Tibial artery (tissue), 4 donors: ENCODE results near the gene CERS2.
"Not testable (repeated sequence)": the region's sequence is repeated elsewhere in the genome, so short reads cannot be mapped to it uniquely, and the experiment has no call there.

Source experiments
- DNase-seq, 2 donors: peaks; one replicate each; pipeline ENCODE4 v3.0.0-alpha.2; 2019
- H3K27ac ChIP-seq, 2 donors: fragments of 200-600 bp; sonication (generic) in 1 of 2; 1 replicate in 1 of 2; 2 replicates in 1 of 2; pipeline ENCODE4 v1.5.1; 2018 to 2019; ENCODE audit warnings: mild to moderate bottlenecking in 1 of 2
- H3K27me3 ChIP-seq, 2 donors: fragments of 200-600 bp; sonication (generic) in 1 of 2; one replicate each; pipeline versions ENCODE4 v1.5.1 to v1.6.0; 2016 to 2019
- H3K36me3 ChIP-seq, 3 donors: fragments of 200-600 bp; sonication (generic) in 2 of 3; one replicate each; pipeline ENCODE4 v1.5.1; 2016 to 2019; ENCODE audit warnings: mild to moderate bottlenecking in 2 of 3
- H3K4me1 ChIP-seq, 4 donors: fragments of 200-600 bp; sonication (generic) in 2 of 4; 1 replicate in 3 of 4; 2 replicates in 1 of 4; pipeline ENCODE4 v1.5.1; 2016 to 2019
- H3K4me3 ChIP-seq, 2 donors: fragments of 200-600 bp; sonication (generic) in 1 of 2; 1 replicate in 1 of 2; 2 replicates in 1 of 2; pipeline ENCODE4 v1.5.1; 2018 to 2019; ENCODE audit warnings: mild to moderate bottlenecking in 2 of 2
- H3K9me3 ChIP-seq, 3 donors: fragments of 200-600 bp; sonication (generic) in 1 of 3; one replicate each; pipeline ENCODE4 v1.5.1; 2016 to 2019
- CTCF ChIP-seq, 2 experiments: fragments of 200-600 bp in 1 of 2; fragments of 450-650 bp in 1 of 2; IDR thresholded peaks; one replicate each; pipeline ENCODE4 v1.5.1; 2017 to 2019; ENCODE audit warnings: antibody characterized with exemption in 2 of 2, mild to moderate bottlenecking in 1 of 2, moderate library complexity in 1 of 2
- intact Hi-C: fragments of 100-400 bp; cut with DNase I; formaldehyde crosslinking; loops from one replicate; pipeline ENCODE4 v1.15.0; 2023; ENCODE audit warnings: low total_unique reads

Gene CERS2

GRCh38 chr1:150954708-150955107 is 19.9 kb downstream of the CERS2 start:
- Histone ChIP-seq H3K27ac (no peak overlapping the region), H3K4me3 (no peak overlapping the region), H3K4me1 (no peaks in the 10 kb centered on the region), H3K9me3 (no peaks in the 10 kb centered on the region), H3K27me3 (no peaks in the 10 kb centered on the region), H3K36me3 (peaks cover 47 to 96% (median 76%) of the 10 kb centered on the region in 3 donors)
- intact Hi-C loops: no loop called here
- TF ChIP-seq CTCF (IDR thresholded peaks at IDR 0.05): no peak
- DNase-seq: no peak

GRCh38 chr1:150944856-150945255 is 29.8 kb downstream of the CERS2 start:
- Histone ChIP-seq H3K36me3 (peaks cover 94 to 100% (median 98%) of the 10 kb centered on the region in 3 donors), H3K27me3 (no peaks in the 10 kb centered on the region), H3K4me3 (no peak overlapping the region), H3K4me1 (no peaks in the 10 kb centered on the region), H3K9me3 (no peaks in the 10 kb centered on the region), H3K27ac (no peak overlapping the region)
- intact Hi-C loops: loop anchor here (2.0 kb wide), 1 partner anchor 20 kb away; no protein-coding TSS in a partner anchor
- DNase-seq: no peak
- TF ChIP-seq CTCF (IDR thresholded peaks at IDR 0.05): no peak

- Histone ChIP-seq H3K27me3 (no peaks in the 10 kb centered on the region), H3K36me3 (peaks cover 61 to 89% (median 65%) of the 10 kb centered on the region in 3 donors), H3K27ac (no peak overlapping the region), H3K4me1 (peaks cover 0 to 13% (median 9%) of the 10 kb centered on the region in 4 donors), H3K4me3 (no peak overlapping the region), H3K9me3 (peaks cover 0 to 5% (median 5%) of the 10 kb centered on the region in 3 donors)
- DNase-seq: no peak
- no peak for TF ChIP-seq CTCF (IDR thresholded peaks at IDR 0.05)
- intact Hi-C loops: no loop called here
These were observed 42.9 kb downstream of the CERS2 start for GRCh38 chr1:150931773-150932172.

- Histone ChIP-seq H3K36me3 (peaks cover 54 to 60% (median 56%) of the 10 kb centered on the region in 3 donors), H3K4me1 (peaks cover 0 to 20% (median 9%) of the 10 kb centered on the region in 4 donors)
- H3K27ac ChIP-seq, DNase-seq, H3K9me3 ChIP-seq, H3K4me3 ChIP-seq, H3K27me3 ChIP-seq: not testable (repeated sequence)
- intact Hi-C loops: loop anchor here (5.0 to 10.0 kb wide), 2 partner anchors 49 to 104 kb away; no protein-coding TSS in a partner anchor
These were observed 45.9 kb downstream of the CERS2 start for GRCh38 chr1:150928775-150929174.

GRCh38 chr1:150928286-150928685 is 46.3 kb downstream of the CERS2 start:
- H3K4me1 ChIP-seq: peaks cover 0 to 20% (median 9%) of the 10 kb centered on the region in 4 donors
- intact Hi-C loops: loop anchor here (5.0 to 10.0 kb wide), 2 partner anchors 49 to 103 kb away; no protein-coding TSS in a partner anchor
- H3K27ac ChIP-seq: no peak overlapping the region
- H3K9me3 ChIP-seq: peaks cover 0 to 5% (median 5%) of the 10 kb centered on the region in 3 donors
- DNase-seq: no peak
- no peak overlapping the region for H3K4me3 ChIP-seq
- no peak for TF ChIP-seq CTCF (IDR thresholded peaks at IDR 0.05)
- H3K27me3 ChIP-seq: no peaks in the 10 kb centered on the region
- H3K36me3 ChIP-seq: peaks cover 52 to 58% (median 55%) of the 10 kb centered on the region in 3 donors

GRCh38 chr1:150927624-150928023 is 47.0 kb downstream of the CERS2 start:
- H3K36me3 ChIP-seq: peaks cover 49 to 51% (median 49%) of the 10 kb centered on the region in 3 donors
- H3K9me3 ChIP-seq: peaks cover 0 to 5% (median 5%) of the 10 kb centered on the region in 3 donors
- H3K4me1 ChIP-seq: peaks cover 0 to 20% (median 9%) of the 10 kb centered on the region in 4 donors
- intact Hi-C loops: loop anchor here (5.0 to 10.0 kb wide), 2 partner anchors 50 to 103 kb away; no protein-coding TSS in a partner anchor
- no peak overlapping the region for H3K4me3 ChIP-seq
- H3K27ac ChIP-seq: no peak overlapping the region
- TF ChIP-seq CTCF (IDR thresholded peaks at IDR 0.05): no peak
- no peaks in the 10 kb centered on the region for H3K27me3 ChIP-seq
- no peak for DNase-seq
